ENCODE measurements around the gene DISP2. TPM values are rescaled to one million over a fixed set of nuclear protein-coding genes. Genes with fewer than 3 reads are reported as not detected.
A peak's percentile ranks its signal among the peaks of the same experiment; 100 is the strongest.

Gene DISP2
- total and polyA plus RNA-seq, 2 experiments from 2014 or later: 1.3 to 2.2 TPM

GRCh38 chr15:40421246-40422157, 63.5 kb downstream of the DISP2 start (continued):
- TF ChIP-seq, protein P1, sequence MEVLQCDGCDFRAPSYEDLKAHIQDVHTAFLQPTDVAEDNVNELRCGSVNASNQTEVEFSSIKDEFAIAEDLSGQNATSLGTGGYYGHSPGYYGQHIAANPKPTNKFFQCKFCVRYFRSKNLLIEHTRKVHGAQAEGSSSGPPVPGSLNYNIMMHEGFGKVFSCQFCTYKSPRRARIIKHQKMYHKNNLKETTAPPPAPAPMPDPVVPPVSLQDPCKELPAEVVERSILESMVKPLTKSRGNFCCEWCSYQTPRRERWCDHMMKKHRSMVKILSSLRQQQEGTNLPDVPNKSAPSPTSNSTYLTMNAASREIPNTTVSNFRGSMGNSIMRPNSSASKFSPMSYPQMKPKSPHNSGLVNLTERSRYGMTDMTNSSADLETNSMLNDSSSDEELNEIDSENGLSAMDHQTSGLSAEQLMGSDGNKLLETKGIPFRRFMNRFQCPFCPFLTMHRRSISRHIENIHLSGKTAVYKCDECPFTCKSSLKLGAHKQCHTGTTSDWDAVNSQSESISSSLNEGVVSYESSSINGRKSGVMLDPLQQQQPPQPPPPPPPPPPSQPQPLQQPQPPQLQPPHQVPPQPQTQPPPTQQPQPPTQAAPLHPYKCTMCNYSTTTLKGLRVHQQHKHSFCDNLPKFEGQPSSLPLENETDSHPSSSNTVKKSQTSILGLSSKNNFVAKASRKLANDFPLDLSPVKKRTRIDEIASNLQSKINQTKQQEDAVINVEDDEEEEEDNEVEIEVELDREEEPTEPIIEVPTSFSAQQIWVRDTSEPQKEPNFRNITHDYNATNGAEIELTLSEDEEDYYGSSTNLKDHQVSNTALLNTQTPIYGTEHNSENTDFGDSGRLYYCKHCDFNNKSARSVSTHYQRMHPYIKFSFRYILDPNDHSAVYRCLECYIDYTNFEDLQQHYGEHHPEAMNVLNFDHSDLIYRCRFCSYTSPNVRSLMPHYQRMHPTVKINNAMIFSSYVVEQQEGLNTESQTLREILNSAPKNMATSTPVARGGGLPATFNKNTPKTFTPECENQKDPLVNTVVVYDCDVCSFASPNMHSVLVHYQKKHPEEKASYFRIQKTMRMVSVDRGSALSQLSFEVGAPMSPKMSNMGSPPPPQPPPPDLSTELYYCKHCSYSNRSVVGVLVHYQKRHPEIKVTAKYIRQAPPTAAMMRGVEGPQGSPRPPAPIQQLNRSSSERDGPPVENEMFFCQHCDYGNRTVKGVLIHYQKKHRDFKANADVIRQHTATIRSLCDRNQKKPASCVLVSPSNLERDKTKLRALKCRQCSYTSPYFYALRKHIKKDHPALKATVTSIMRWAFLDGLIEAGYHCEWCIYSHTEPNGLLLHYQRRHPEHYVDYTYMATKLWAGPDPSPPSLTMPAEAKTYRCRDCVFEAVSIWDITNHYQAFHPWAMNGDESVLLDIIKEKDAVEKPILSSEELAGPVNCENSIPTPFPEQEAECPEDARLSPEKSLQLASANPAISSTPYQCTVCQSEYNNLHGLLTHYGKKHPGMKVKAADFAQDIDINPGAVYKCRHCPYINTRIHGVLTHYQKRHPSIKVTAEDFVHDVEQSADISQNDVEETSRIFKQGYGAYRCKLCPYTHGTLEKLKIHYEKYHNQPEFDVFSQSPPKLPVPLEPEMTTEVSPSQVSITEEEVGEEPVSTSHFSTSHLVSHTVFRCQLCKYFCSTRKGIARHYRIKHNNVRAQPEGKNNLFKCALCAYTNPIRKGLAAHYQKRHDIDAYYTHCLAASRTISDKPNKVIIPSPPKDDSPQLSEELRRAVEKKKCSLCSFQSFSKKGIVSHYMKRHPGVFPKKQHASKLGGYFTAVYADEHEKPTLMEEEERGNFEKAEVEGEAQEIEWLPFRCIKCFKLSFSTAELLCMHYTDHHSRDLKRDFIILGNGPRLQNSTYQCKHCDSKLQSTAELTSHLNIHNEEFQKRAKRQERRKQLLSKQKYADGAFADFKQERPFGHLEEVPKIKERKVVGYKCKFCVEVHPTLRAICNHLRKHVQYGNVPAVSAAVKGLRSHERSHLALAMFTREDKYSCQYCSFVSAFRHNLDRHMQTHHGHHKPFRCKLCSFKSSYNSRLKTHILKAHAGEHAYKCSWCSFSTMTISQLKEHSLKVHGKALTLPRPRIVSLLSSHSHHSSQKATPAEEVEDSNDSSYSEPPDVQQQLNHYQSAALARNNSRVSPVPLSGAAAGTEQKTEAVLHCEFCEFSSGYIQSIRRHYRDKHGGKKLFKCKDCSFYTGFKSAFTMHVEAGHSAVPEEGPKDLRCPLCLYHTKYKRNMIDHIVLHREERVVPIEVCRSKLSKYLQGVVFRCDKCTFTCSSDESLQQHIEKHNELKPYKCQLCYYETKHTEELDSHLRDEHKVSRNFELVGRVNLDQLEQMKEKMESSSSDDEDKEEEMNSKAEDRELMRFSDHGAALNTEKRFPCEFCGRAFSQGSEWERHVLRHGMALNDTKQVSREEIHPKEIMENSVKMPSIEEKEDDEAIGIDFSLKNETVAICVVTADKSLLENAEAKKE (CRISPR knock-in tag; IDR thresholded peaks at IDR 0.05): no peak
- TF ChIP-seq POLR2AphosphoS5 (IDR thresholded peaks at IDR 0.05; ENCODE audit: low read depth) (0 out of 2 replicates have a peak, but pooled peaks have one; percentile 44), NANOG (IDR thresholded peaks at IDR 0.05; ENCODE audit: borderline replicate concordance) (no peak), EZH2 (IDR thresholded peaks at IDR 0.05; ENCODE audit: low read depth, unreplicated experiment) (no peak), CREB1 (CRISPR knock-in tag; IDR thresholded peaks at IDR 0.05; ENCODE audit: low read depth) (no peak), REST (IDR thresholded peaks at IDR 0.05; ENCODE audit: unreplicated experiment) (no peak)

Data from GM23338 (cell line).